BLaER1 treated with 17β-estradiol and CSF1 and Interleukin-3, amounts not matched to agents 10 nM and 100 nM (cell line): ENCODE results near the gene RAB6B.

Experiments
- H3K27ac ChIP-seq, 11 experiments: shearing (Covaris generic); formaldehyde crosslinking; 2 replicates each; pipeline ENCODE4 v1.8.1; 2022
- H3K27me3 ChIP-seq, 11 experiments: shearing (Covaris generic); formaldehyde crosslinking; 2 replicates each; pipeline ENCODE4 v1.8.1; 2022
- H3K36me3 ChIP-seq, 11 experiments: shearing (Covaris generic); formaldehyde crosslinking; 2 replicates each; pipeline ENCODE4 v1.8.1; 2022
- H3K4me1 ChIP-seq, 10 experiments: shearing (Covaris generic); formaldehyde crosslinking; 2 replicates each; pipeline ENCODE4 v1.8.1; 2022
- H3K4me2 ChIP-seq, 11 experiments: shearing (Covaris generic); formaldehyde crosslinking; 2 replicates each; pipeline ENCODE4 v1.8.1; 2022
- H3K4me3 ChIP-seq, 10 experiments: shearing (Covaris generic); formaldehyde crosslinking; 2 replicates each; pipeline ENCODE4 v1.8.1; 2022
- H3K9ac ChIP-seq, 11 experiments: shearing (Covaris generic); formaldehyde crosslinking; 2 replicates each; pipeline ENCODE4 v1.8.1; 2022
- H3K9me3 ChIP-seq, 11 experiments: shearing (Covaris generic); formaldehyde crosslinking; replicated peaks in 1 of 11; 2 replicates each; pipeline ENCODE4 v1.8.1; 2022
- H4K20me1 ChIP-seq, 11 experiments: shearing (Covaris generic); formaldehyde crosslinking; 2 replicates each; pipeline ENCODE4 v1.8.1; 2022
- Cebpa-rat ChIP-seq, 11 experiments: shearing (Covaris generic); IDR thresholded peaks; 2 replicates each; pipeline ENCODE4 v1.8.1; 2022

RAB6B gene

GRCh38 chr3:133926736-133927539 lies 31.3 kb upstream of the RAB6B start:
- H3K4me3 ChIP-seq: peak overlapping the region; percentile 56 to 73 (median 62)

GRCh38 chr3:133925960-133926735 lies 30.5 kb upstream of the RAB6B start:
- no peak overlapping the region for H3K27ac ChIP-seq
- H3K4me1 ChIP-seq: peaks cover 6 to 17% (median 12%) of the 10 kb centered on the region in 10 experiments; a peak in 18 of 20 replicates
- H3K4me3 ChIP-seq: no peak overlapping the region
- TF ChIP-seq Cebpa-rat (IDR thresholded peaks at IDR 0.05): no peak
- H4K20me1 ChIP-seq: peaks cover 0 to 6% (median 0%) of the 10 kb centered on the region in 11 experiments; a peak in 1 of 22 replicates
- H3K9ac ChIP-seq: no peak overlapping the region
- no peaks in the 10 kb centered on the region for H3K9me3 ChIP-seq
- peak overlapping the region in 5 of 11 experiments; percentile 83 to 96 (median 93); a peak in 3 of 22 replicates for H3K4me2 ChIP-seq
- no peaks in the 10 kb centered on the region for H3K36me3 ChIP-seq
- peaks cover 0 to 10% (median 0%) of the 10 kb centered on the region in 11 experiments; a peak in 1 of 22 replicates for H3K27me3 ChIP-seq

More at GRCh38 chr3:133926736-133927539, 31.3 kb upstream of the RAB6B start:
- no peak for TF ChIP-seq Cebpa-rat (IDR thresholded peaks at IDR 0.05)
- H3K27me3 ChIP-seq: peaks cover 0 to 10% (median 0%) of the 10 kb centered on the region in 11 experiments; a peak in 1 of 22 replicates
- peaks cover 0 to 6% (median 0%) of the 10 kb centered on the region in 11 experiments; a peak in 1 of 22 replicates for H4K20me1 ChIP-seq
- H3K27ac ChIP-seq: peak overlapping the region in 5 of 11 experiments; percentile 22 to 48 (median 41); a peak in 4 of 22 replicates
- H3K4me2 ChIP-seq: peak overlapping the region; percentile 83 to 97 (median 93)
- no peaks in the 10 kb centered on the region for H3K9me3 ChIP-seq
- H3K9ac ChIP-seq: peak overlapping the region; percentile 40 to 79 (median 70)
- H3K4me1 ChIP-seq: peaks cover 6 to 17% (median 12%) of the 10 kb centered on the region in 10 experiments; a peak in 18 of 20 replicates
- no peaks in the 10 kb centered on the region for H3K36me3 ChIP-seq

- Histone ChIP-seq H4K20me1 (peaks cover 0 to 6% (median 0%) of the 10 kb centered on the region in 11 experiments; a peak in 1 of 22 replicates), H3K36me3 (no peaks in the 10 kb centered on the region), H3K27ac (no peak overlapping the region), H3K4me1 (peaks cover 6 to 17% (median 12%) of the 10 kb centered on the region in 10 experiments; a peak in 18 of 20 replicates), H3K27me3 (peaks cover 0 to 10% (median 0%) of the 10 kb centered on the region in 11 experiments; a peak in 1 of 22 replicates), H3K4me3 (no peak overlapping the region), H3K9ac (no peak overlapping the region), H3K9me3 (no peaks in the 10 kb centered on the region), H3K4me2 (no peak overlapping the region)
- TF ChIP-seq Cebpa-rat (IDR thresholded peaks at IDR 0.05): no peak
These were observed 28.4 kb upstream of the RAB6B start for GRCh38 chr3:133924041-133924440.

GRCh38 chr3:133921592-133921991 lies 25.9 kb upstream of the RAB6B start:
- Histone ChIP-seq H3K27ac (no peak overlapping the region), H3K4me2 (no peak overlapping the region), H3K36me3 (no peaks in the 10 kb centered on the region), H3K9me3 (peaks cover 0 to 12% (median 7%) of the 10 kb centered on the region in 11 experiments; a peak in 6 of 22 replicates), H3K9ac (no peak overlapping the region), H3K27me3 (0 out of 22 replicates have a peak, but pooled peaks cover 0 to 2% (median 0%) of the 10 kb centered on the region in 11 experiments), H3K4me3 (no peak overlapping the region), H3K4me1 (peaks cover 0 to under 1% (median 0%) of the 10 kb centered on the region in 10 experiments; a peak in 2 of 20 replicates), H4K20me1 (no peaks in the 10 kb centered on the region)
- TF ChIP-seq Cebpa-rat (IDR thresholded peaks at IDR 0.05): no peak

- no peaks in the 10 kb centered on the region for H3K36me3 ChIP-seq
- H3K4me2 ChIP-seq: no peak overlapping the region
- no peak overlapping the region for H3K27ac ChIP-seq
- peaks cover 0 to 12% (median 7%) of the 10 kb centered on the region in 11 experiments; a peak in 6 of 22 replicates for H3K9me3 ChIP-seq
- H3K9ac ChIP-seq: no peak overlapping the region
- no peak overlapping the region for H3K4me3 ChIP-seq
- H3K4me1 ChIP-seq: no peaks in the 10 kb centered on the region
- no peak for TF ChIP-seq Cebpa-rat (IDR thresholded peaks at IDR 0.05)
- no peaks in the 10 kb centered on the region for H4K20me1 ChIP-seq
- no peaks in the 10 kb centered on the region for H3K27me3 ChIP-seq
These were observed 21.5 kb upstream of the RAB6B start for GRCh38 chr3:133917144-133917543.

- no peak for TF ChIP-seq Cebpa-rat (IDR thresholded peaks at IDR 0.05)
- Histone ChIP-seq H3K9ac (no peak overlapping the region), H3K4me2 (no peak overlapping the region), H3K27ac (no peak overlapping the region), H3K4me1 (no peaks in the 10 kb centered on the region), H4K20me1 (no peaks in the 10 kb centered on the region), H3K36me3 (no peaks in the 10 kb centered on the region), H3K9me3 (peaks cover 0 to 12% (median 7%) of the 10 kb centered on the region in 11 experiments; a peak in 6 of 22 replicates), H3K27me3 (no peaks in the 10 kb centered on the region), H3K4me3 (no peak overlapping the region)
These were observed 20.3 kb upstream of the RAB6B start for GRCh38 chr3:133915685-133916658.

- no peak overlapping the region for H3K4me3 ChIP-seq
These were observed 19.3 kb upstream of the RAB6B start for GRCh38 chr3:133914839-133915600.

More at GRCh38 chr3:133914839-133915600, 19.3 kb upstream of the RAB6B start:
- TF ChIP-seq Cebpa-rat (IDR thresholded peaks at IDR 0.05): no peak
- H3K36me3 ChIP-seq: no peaks in the 10 kb centered on the region
- no peak overlapping the region for H3K4me2 ChIP-seq
- H3K4me1 ChIP-seq: no peaks in the 10 kb centered on the region
- H3K27ac ChIP-seq: no peak overlapping the region
- no peaks in the 10 kb centered on the region for H3K27me3 ChIP-seq
- peaks cover 0 to 12% (median 7%) of the 10 kb centered on the region in 11 experiments; a peak in 6 of 22 replicates for H3K9me3 ChIP-seq
- no peak overlapping the region for H3K9ac ChIP-seq
- H4K20me1 ChIP-seq: no peaks in the 10 kb centered on the region
